ENCODE results near the gene SLAIN1.
A peak's percentile ranks its signal among the peaks of the same experiment; 100 is the strongest.

SLAIN1 gene

DNA sequence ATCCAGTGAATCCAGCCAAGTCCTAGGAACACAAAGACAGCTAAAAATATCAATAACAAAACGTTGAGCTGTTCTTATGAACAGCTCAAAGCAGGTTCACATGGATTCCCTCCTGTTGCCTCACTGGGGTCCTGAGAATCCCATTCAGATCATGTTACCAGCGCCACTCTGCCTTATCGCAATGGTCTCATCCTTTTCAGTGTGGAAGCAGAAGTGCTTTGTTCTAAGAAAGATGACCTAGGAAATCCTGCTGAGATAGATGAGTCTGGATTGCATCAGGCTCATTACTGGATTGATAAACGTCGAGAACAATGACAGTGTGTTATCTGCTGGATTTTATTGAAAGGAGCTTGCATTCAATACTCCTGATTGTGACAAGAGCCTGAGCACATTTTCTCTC is 87.0 kb downstream of the SLAIN1 start:
- no peak for TF ChIP-seq ZFX (IDR thresholded peaks at IDR 0.05; ENCODE audit: borderline replicate concordance)
- TF ChIP-seq, protein P1, sequence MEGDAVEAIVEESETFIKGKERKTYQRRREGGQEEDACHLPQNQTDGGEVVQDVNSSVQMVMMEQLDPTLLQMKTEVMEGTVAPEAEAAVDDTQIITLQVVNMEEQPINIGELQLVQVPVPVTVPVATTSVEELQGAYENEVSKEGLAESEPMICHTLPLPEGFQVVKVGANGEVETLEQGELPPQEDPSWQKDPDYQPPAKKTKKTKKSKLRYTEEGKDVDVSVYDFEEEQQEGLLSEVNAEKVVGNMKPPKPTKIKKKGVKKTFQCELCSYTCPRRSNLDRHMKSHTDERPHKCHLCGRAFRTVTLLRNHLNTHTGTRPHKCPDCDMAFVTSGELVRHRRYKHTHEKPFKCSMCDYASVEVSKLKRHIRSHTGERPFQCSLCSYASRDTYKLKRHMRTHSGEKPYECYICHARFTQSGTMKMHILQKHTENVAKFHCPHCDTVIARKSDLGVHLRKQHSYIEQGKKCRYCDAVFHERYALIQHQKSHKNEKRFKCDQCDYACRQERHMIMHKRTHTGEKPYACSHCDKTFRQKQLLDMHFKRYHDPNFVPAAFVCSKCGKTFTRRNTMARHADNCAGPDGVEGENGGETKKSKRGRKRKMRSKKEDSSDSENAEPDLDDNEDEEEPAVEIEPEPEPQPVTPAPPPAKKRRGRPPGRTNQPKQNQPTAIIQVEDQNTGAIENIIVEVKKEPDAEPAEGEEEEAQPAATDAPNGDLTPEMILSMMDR (IDR thresholded peaks at IDR 0.05) = no peak
- H3K27ac ChIP-seq = no peak overlapping the region

DNA sequence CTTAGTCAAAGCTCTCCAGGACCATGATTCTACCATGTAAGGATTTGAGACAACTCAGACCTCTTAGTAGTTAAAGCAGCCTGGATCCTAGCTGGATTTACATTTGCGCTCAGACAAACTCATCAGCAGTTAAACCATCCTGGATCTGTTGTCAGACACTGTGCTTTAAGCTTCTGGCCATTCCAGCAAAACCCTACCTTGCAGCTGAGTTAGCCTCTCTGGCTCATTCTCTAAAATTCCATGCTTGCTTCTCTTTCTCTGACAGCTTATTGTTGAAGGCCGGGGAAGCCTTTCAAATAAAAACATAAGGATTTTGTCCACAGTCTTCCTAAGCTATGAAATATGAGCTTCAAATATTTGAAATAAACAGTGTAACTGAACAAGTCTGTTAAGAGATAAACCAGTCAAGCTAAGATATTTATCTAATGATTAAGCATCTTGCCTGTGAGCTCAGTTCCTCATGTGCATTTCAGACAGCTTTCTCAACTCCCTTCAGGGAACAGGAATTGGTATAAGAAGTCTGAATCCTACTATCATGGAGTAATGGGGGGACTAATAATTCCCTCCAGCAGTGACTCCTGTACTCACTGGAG is 89.3 kb downstream of the SLAIN1 start:
- TF ChIP-seq, protein P1 (IDR thresholded peaks at IDR 0.05) = no peak
- no peak for TF ChIP-seq ZFX (IDR thresholded peaks at IDR 0.05; ENCODE audit: borderline replicate concordance)
- H3K27ac ChIP-seq = no peak overlapping the region

DNA sequence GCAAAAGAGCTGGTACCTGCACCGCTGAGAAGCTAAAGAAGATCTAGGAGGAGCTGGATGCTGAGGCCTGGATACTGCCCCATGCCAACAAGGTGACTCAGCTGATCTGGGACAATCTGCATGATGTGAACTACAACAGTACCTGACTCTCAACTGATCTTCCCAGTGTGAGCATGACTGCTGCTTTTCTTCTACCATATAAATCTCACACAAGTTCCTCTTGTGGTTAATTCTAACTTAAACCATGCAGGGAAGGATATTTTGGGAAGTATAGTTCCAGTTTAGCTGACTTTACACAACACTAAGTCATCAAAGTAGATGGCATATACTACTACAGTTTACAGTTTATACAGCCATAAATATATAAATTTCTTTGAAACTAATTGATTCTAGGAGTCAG is 91.9 kb downstream of the SLAIN1 start:
- TF ChIP-seq, protein P1 (IDR thresholded peaks at IDR 0.05) = no peak
- no peak for TF ChIP-seq ZFX (IDR thresholded peaks at IDR 0.05; ENCODE audit: borderline replicate concordance)
- H3K27ac ChIP-seq = no peak overlapping the region

DNA sequence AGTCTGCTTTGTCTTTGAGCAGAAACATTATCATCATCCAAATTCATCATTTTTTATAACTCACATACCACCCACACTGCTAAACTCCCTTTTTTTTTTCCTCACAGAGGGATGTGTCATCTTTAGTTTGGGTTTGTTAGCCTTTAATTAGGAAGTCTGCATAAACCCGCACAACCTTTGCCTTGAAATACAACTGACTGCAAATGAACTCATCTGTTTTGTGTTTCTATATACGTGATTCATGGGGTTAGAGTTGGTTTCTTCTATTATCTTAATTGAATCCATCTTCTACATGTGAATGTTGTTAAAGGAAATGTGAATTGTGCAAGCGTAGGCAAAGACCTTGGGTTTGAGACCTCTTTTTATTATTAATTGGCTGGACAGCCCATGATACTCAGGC is 102.7 kb downstream of the SLAIN1 start:
- H3K27ac ChIP-seq = no peak overlapping the region
- no peak for TF ChIP-seq ZFX (IDR thresholded peaks at IDR 0.05; ENCODE audit: borderline replicate concordance)
- TF ChIP-seq, protein P1 (IDR thresholded peaks at IDR 0.05) = no peak

DNA sequence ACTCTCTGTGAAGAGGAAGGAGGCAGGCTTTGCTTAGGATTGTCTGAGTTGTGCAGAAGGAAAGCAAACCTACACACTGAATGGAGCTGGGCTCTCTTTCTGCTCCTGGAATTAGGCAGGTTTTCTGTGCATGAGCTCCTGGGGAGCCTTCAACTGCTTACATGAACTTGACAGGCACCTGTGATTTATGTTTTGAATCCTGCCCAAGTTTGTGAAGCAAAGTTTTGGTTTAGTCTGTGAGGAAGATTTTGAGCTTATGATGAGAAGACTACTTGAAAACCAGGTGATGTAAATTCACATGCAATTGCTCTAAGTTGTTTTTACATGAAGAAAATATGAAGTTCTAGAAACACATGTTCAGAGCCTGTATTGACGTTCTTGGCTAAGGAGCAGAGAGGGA is 109.0 kb downstream of the SLAIN1 start:
- no peak overlapping the region for H3K27ac ChIP-seq
- TF ChIP-seq ZFX (IDR thresholded peaks at IDR 0.05; ENCODE audit: borderline replicate concordance) = no peak
- TF ChIP-seq, protein P1 (IDR thresholded peaks at IDR 0.05) = no peak

DNA sequence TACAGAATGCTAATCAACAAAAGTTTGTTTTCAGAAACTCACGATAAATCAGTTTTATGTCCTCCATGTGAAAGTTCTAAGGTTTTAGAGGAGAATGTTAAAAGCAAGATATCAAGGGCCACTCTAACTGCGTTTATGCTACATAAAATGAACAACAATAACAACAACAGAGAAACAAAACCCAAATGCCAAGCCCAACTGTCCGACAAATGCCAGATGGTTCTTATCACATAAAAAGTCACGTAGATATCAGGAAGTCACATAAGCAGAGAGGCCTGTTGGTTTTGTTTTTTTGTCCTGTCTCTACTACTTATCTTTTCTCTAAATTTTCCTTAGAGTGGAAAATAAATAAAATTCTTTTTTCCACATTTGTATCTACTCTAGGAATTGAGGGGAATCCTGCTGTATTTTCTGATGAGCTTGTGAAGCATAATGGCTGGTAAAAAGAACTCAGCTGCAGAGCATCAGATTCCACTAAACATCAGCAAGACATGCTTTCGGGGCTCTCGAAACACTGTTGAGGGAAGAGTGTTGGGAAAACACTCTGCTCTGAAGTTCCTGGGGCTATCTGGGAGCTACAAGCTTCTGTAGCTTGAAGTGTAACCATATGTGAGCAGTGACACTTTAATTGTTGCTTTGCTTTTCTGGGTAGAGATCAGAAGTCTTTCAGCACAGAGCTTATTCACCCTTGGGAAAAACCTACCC is 110.1 kb downstream of the SLAIN1 start:
- TF ChIP-seq ZFX (IDR thresholded peaks at IDR 0.05; ENCODE audit: borderline replicate concordance) = no peak
- TF ChIP-seq, protein P1 (IDR thresholded peaks at IDR 0.05) = no peak
- H3K27ac ChIP-seq = no peak overlapping the region

DNA sequence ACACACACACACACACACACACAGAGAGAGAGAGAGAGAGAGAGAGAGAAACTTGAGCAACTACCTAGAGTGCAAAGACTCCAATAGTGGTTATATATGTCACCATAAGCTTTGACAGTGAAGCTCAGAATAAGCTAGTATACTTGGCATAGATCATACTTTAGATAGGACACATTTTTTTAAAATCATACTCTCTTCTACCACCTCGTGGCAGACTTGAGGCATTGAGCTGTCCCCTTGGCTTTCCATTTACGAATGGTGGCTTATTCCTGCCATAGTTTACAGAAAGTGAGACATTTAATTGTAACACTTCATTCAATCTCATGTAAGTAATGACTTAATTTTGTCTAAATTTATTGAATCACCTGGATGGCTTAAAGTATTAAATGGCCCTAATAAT is 112.9 kb downstream of the SLAIN1 start:
- H3K27ac ChIP-seq = no peak overlapping the region
- TF ChIP-seq, protein P1 (IDR thresholded peaks at IDR 0.05) = peak; percentile 72
- no peak for TF ChIP-seq ZFX (IDR thresholded peaks at IDR 0.05; ENCODE audit: borderline replicate concordance)

All from 22Rv1 (cell line).